HepG2 (cell line): ENCODE data around the gene ANKRD39. TPM values are rescaled to one million over a fixed set of nuclear protein-coding genes. Genes with fewer than 3 reads are reported as not detected.

Experiments
- AGO2 ChIP-seq: fragments of 200-400 bp; formaldehyde crosslinking; optimal IDR thresholded peaks from 2 replicates; pipeline ENCODE3; 2017; ENCODE audit warnings: mild to moderate bottlenecking, low read depth, low read length, moderate library complexity
- ARNT2 ChIP-seq: sonication (generic); formaldehyde crosslinking; IDR thresholded peaks from 2 replicates; pipeline ENCODE4 v1.8.0; 2022; ENCODE audit warnings: mild to moderate bottlenecking, low read depth, missing genetic modification reagents, moderate library complexity
- CREM ChIP-seq, 2 experiments: sonication (generic) in 1 of 2; formaldehyde crosslinking in 1 of 2; IDR thresholded peaks; 2 replicates each; pipeline versions ENCODE4 v1.4.0 to v1.6.1; 2016 to 2020; ENCODE audit warnings: antibody characterized with exemption in 1 of 2, mild to moderate bottlenecking in 1 of 2, missing genetic modification reagents in 1 of 2
- ERF ChIP-seq: IDR thresholded peaks from 2 replicates; pipeline ENCODE4 v1.6.1; 2018; ENCODE audit warnings: missing biosample characterization, missing genetic modification reagents
- ETV6 ChIP-seq: sonication (generic); formaldehyde crosslinking; conservative IDR thresholded peaks from 2 replicates; pipeline ENCODE4 v1.4.0; 2020; ENCODE audit warnings: missing genetic modification reagents
- FOXA1 ChIP-seq, 2 experiments: fragments of 450-650 bp in 1 of 2; sonication (generic) in 1 of 2; formaldehyde crosslinking in 1 of 2; IDR thresholded peaks; 2 replicates each; pipeline versions ENCODE4 v1.4.0 to v1.6.1; 2016 to 2020; ENCODE audit warnings: missing genetic modification reagents in 1 of 2
- KDM5B ChIP-seq: sonication (generic); formaldehyde crosslinking; IDR thresholded peaks from 2 replicates; pipeline ENCODE4 v1.4.0; 2020; ENCODE audit warnings: missing genetic modification reagents, mild to moderate bottlenecking, borderline replicate concordance
- KLF13 ChIP-seq: sonication (generic); formaldehyde crosslinking; IDR thresholded peaks from 2 replicates; pipeline ENCODE4 v1.4.0; 2020; ENCODE audit warnings: mild to moderate bottlenecking, missing genetic modification reagents
- MED13 ChIP-seq: sonication (generic); formaldehyde crosslinking; IDR thresholded peaks from 2 replicates; pipeline ENCODE4 v1.5.0; 2020; ENCODE audit warnings: missing genetic modification reagents
- MZF1 ChIP-seq: sonication (generic); formaldehyde crosslinking; IDR thresholded peaks from 2 replicates; pipeline ENCODE4 v1.8.1; 2023; ENCODE audit warnings: mild to moderate bottlenecking, missing genetic modification reagents, borderline replicate concordance
- POLR2A ChIP-seq, 2 experiments: IDR thresholded peaks; 2 replicates each; pipeline ENCODE4 v1.6.1; 2011; ENCODE audit warnings: low read depth in 2 of 2, low read length in 2 of 2, mild to moderate bottlenecking in 1 of 2, moderate library complexity in 1 of 2; ENCODE audit not compliant: insufficient read depth in 1 of 2
- POLR2G ChIP-seq: fragments of 200-400 bp; formaldehyde crosslinking; IDR thresholded peaks from 2 replicates; pipeline ENCODE4 v1.6.1; 2018; ENCODE audit warnings: mild to moderate bottlenecking, low read depth, low read length, moderate library complexity
- RELA ChIP-seq: sonication (generic); formaldehyde crosslinking; IDR thresholded peaks from 2 replicates; pipeline ENCODE4 v1.4.0; 2020; ENCODE audit warnings: missing genetic modification reagents
- SUZ12 ChIP-seq: fragments of 150-350 bp; IDR thresholded peaks from 2 replicates; pipeline ENCODE4 v1.6.1; 2014; ENCODE audit warnings: low read depth, low read length
- ZNF235 ChIP-seq: sonication (generic); formaldehyde crosslinking; IDR thresholded peaks from 2 replicates; pipeline ENCODE4 v1.8.1; 2023; ENCODE audit warnings: mild to moderate bottlenecking, missing genetic modification reagents, borderline replicate concordance
- ZNF335 ChIP-seq: sonication (generic); formaldehyde crosslinking; IDR thresholded peaks from 2 replicates; pipeline ENCODE4 v1.4.0; 2020; ENCODE audit warnings: missing genetic modification reagents
- ZNF724P ChIP-seq: sonication (generic); formaldehyde crosslinking; IDR thresholded peaks from 2 replicates; pipeline ENCODE4 v1.8.0; 2022; ENCODE audit warnings: missing genetic modification reagents, borderline replicate concordance
- polyA plus RNA-seq, 8 experiments: library from polyadenylated mRNA; depleted of rRNA in 3 of 8; stranded (reverse) in 7 of 8; unstranded in 1 of 8; fragments of >200 nt; fragmentation: Illumina TruSeq in 4 of 8; extraction: Trizol in 4 of 8; gene quantifications; 2 replicates each; pipeline versions ENCODE4 v1.2.1 to v1.2.3, GENCODE V29; 2011 to 2016; ENCODE audit warnings: low read depth in 4 of 8, missing spikeins in 1 of 8, mixed read lengths in 1 of 8; ENCODE audit not compliant: insufficient read depth in 1 of 8
- total RNA-seq, 5 experiments: library from RNA; depleted of rRNA; stranded (reverse); fragments of >200 nt; fragmentation: Illumina TruSeq; extraction: Trizol; gene quantifications; 2 replicates each; pipeline ENCODE4 v1.2.3, GENCODE V29; 2016; ENCODE audit warnings: low read depth in 1 of 5
- TF ChIP-seq, protein P1 (sequence below): sonication (generic); formaldehyde crosslinking; conservative IDR thresholded peaks from 2 replicates; pipeline ENCODE4 v1.4.0; 2020; ENCODE audit warnings: missing genetic modification reagents
- TF ChIP-seq, protein P2 (sequence below): sonication (generic); formaldehyde crosslinking; IDR thresholded peaks from 2 replicates; pipeline ENCODE4 v1.4.0; 2020; ENCODE audit warnings: missing genetic modification reagents, borderline replicate concordance
- TF ChIP-seq, protein P3 (sequence below): sonication (generic); formaldehyde crosslinking; IDR thresholded peaks from 2 replicates; pipeline ENCODE4 v1.5.0; 2020; ENCODE audit warnings: missing genetic modification reagents
- TF ChIP-seq, protein P4 (sequence below): sonication (generic); formaldehyde crosslinking; IDR thresholded peaks from 2 replicates; pipeline ENCODE4 v1.4.0; 2020; ENCODE audit warnings: mild to moderate bottlenecking, missing genetic modification reagents

Gene ANKRD39
- total and polyA plus RNA-seq, 2 of the 13 experiments (the other 11 are each of a cell fraction or from before 2014, with no cell fraction given): 23.2 to 24.8 TPM

DNA sequence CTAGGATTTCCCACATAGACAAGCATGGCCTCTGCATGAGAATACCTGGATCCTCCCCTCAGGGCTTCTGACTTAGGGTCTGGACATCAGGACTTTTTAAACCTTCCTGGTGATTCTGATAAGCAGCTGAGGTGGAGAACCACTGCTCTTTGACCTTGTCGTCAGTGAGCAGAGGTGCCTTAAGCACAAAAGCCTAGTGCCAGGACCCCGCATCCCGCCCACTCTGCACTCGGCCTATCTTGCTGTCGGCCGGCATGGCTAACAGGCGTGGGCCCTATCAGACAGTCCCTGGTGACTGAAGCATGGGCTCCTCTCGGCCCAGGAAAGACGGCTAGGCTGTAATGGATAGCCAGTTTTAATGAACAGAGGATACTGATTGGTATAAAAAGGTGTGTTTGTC lies 20.2 kb downstream of the ANKRD39 start (continued):
- TF ChIP-seq ZNF235 (CRISPR knock-in tag) (no peak), ERF (CRISPR knock-in tag) (no peak), POLR2A (IDR thresholded peaks at IDR 0.05; ENCODE audit: insufficient read depth in 1 of 2, low read depth in 2 of 2, low read length in 2 of 2) (peak in 1 of 2 experiments; percentile 22; a peak in 2 of 4 replicates), POLR2G (peak; percentile 59), AGO2 (peak; percentile 67), MZF1 (no peak), KDM5B (CRISPR knock-in tag) (peak; percentile 28; the same call in 1 of the 2 replicates), ETV6 (CRISPR knock-in tag) (no peak), KLF13 (CRISPR knock-in tag) (no peak), RELA (CRISPR knock-in tag) (no peak), CREM (IDR thresholded peaks at IDR 0.05) (no peak), CREM (CRISPR knock-in tag; IDR thresholded peaks at IDR 0.05) (no peak), FOXA1 (IDR thresholded peaks at IDR 0.05) (no peak), FOXA1 (CRISPR knock-in tag; IDR thresholded peaks at IDR 0.05) (no peak), ZNF335 (CRISPR knock-in tag) (no peak), ZNF724P (CRISPR knock-in tag) (no peak), MED13 (CRISPR knock-in tag) (no peak), ARNT2 (no peak), SUZ12 (no peak)
- TF ChIP-seq, protein P1, sequence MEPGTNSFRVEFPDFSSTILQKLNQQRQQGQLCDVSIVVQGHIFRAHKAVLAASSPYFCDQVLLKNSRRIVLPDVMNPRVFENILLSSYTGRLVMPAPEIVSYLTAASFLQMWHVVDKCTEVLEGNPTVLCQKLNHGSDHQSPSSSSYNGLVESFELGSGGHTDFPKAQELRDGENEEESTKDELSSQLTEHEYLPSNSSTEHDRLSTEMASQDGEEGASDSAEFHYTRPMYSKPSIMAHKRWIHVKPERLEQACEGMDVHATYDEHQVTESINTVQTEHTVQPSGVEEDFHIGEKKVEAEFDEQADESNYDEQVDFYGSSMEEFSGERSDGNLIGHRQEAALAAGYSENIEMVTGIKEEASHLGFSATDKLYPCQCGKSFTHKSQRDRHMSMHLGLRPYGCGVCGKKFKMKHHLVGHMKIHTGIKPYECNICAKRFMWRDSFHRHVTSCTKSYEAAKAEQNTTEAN (CRISPR knock-in tag): no peak
- TF ChIP-seq, protein P2, sequence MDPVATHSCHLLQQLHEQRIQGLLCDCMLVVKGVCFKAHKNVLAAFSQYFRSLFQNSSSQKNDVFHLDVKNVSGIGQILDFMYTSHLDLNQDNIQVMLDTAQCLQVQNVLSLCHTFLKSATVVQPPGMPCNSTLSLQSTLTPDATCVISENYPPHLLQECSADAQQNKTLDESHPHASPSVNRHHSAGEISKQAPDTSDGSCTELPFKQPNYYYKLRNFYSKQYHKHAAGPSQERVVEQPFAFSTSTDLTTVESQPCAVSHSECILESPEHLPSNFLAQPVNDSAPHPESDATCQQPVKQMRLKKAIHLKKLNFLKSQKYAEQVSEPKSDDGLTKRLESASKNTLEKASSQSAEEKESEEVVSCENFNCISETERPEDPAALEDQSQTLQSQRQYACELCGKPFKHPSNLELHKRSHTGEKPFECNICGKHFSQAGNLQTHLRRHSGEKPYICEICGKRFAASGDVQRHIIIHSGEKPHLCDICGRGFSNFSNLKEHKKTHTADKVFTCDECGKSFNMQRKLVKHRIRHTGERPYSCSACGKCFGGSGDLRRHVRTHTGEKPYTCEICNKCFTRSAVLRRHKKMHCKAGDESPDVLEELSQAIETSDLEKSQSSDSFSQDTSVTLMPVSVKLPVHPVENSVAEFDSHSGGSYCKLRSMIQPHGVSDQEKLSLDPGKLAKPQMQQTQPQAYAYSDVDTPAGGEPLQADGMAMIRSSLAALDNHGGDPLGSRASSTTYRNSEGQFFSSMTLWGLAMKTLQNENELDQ (CRISPR knock-in tag): no peak
- TF ChIP-seq, protein P3, sequence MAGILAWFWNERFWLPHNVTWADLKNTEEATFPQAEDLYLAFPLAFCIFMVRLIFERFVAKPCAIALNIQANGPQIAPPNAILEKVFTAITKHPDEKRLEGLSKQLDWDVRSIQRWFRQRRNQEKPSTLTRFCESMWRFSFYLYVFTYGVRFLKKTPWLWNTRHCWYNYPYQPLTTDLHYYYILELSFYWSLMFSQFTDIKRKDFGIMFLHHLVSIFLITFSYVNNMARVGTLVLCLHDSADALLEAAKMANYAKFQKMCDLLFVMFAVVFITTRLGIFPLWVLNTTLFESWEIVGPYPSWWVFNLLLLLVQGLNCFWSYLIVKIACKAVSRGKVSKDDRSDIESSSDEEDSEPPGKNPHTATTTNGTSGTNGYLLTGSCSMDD: no peak
- TF ChIP-seq, protein P4, sequence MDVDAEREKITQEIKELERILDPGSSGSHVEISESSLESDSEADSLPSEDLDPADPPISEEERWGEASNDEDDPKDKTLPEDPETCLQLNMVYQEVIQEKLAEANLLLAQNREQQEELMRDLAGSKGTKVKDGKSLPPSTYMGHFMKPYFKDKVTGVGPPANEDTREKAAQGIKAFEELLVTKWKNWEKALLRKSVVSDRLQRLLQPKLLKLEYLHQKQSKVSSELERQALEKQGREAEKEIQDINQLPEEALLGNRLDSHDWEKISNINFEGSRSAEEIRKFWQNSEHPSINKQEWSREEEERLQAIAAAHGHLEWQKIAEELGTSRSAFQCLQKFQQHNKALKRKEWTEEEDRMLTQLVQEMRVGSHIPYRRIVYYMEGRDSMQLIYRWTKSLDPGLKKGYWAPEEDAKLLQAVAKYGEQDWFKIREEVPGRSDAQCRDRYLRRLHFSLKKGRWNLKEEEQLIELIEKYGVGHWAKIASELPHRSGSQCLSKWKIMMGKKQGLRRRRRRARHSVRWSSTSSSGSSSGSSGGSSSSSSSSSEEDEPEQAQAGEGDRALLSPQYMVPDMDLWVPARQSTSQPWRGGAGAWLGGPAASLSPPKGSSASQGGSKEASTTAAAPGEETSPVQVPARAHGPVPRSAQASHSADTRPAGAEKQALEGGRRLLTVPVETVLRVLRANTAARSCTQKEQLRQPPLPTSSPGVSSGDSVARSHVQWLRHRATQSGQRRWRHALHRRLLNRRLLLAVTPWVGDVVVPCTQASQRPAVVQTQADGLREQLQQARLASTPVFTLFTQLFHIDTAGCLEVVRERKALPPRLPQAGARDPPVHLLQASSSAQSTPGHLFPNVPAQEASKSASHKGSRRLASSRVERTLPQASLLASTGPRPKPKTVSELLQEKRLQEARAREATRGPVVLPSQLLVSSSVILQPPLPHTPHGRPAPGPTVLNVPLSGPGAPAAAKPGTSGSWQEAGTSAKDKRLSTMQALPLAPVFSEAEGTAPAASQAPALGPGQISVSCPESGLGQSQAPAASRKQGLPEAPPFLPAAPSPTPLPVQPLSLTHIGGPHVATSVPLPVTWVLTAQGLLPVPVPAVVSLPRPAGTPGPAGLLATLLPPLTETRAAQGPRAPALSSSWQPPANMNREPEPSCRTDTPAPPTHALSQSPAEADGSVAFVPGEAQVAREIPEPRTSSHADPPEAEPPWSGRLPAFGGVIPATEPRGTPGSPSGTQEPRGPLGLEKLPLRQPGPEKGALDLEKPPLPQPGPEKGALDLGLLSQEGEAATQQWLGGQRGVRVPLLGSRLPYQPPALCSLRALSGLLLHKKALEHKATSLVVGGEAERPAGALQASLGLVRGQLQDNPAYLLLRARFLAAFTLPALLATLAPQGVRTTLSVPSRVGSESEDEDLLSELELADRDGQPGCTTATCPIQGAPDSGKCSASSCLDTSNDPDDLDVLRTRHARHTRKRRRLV: no peak
- TF ChIP-seq, all 625 proteins: peak for 5
